K562 (cell line): ENCODE measurements around the gene TCAP. TPM values are rescaled to one million over a fixed set of nuclear protein-coding genes. Genes with fewer than 3 reads are reported as not detected.

Experiments
- BHLHE40 ChIP-seq: IDR thresholded peaks from 2 replicates; pipeline ENCODE4 v1.6.1; 2011; ENCODE audit warnings: low read length, improper control_type of control experiment
- CHCHD3 ChIP-seq: fragments of 250-450 bp; sonication (Bioruptor Pico); IDR thresholded peaks from 2 replicates; pipeline ENCODE4 v2.1.2; 2022; ENCODE audit warnings: mild to moderate bottlenecking
- ETS2 ChIP-seq: IDR thresholded peaks from 2 replicates; pipeline ENCODE4 v1.6.1; 2016; ENCODE audit warnings: borderline replicate concordance, missing genetic modification characterization, mild to moderate bottlenecking, moderate library complexity, missing compliant biosample characterization; ENCODE audit not compliant: poor library complexity, severe bottlenecking
- FOXA1 ChIP-seq: fragments of 450-650 bp; IDR thresholded peaks from 2 replicates; pipeline ENCODE4 v1.6.1; 2016; ENCODE audit warnings: mild to moderate bottlenecking, borderline replicate concordance
- FOXJ3 ChIP-seq: sonication (generic); formaldehyde crosslinking; IDR thresholded peaks from 2 replicates; pipeline ENCODE4 v1.4.0; 2020; ENCODE audit warnings: mild to moderate bottlenecking, missing genetic modification reagents
- FOXP1 ChIP-seq: sonication (generic); formaldehyde crosslinking; IDR thresholded peaks from 2 replicates; pipeline ENCODE4 v1.8.0; 2022; ENCODE audit warnings: mild to moderate bottlenecking, missing genetic modification reagents
- NR0B1 ChIP-seq: fragments of 450-650 bp; IDR thresholded peaks from one replicate; pipeline ENCODE4 v1.6.1; 2018; ENCODE audit warnings: mild to moderate bottlenecking, moderate library complexity; ENCODE audit not compliant: partially characterized antibody
- POLR2AphosphoS5 ChIP-seq: IDR thresholded peaks from 2 replicates; pipeline ENCODE4 v1.6.1; 2011; ENCODE audit warnings: mild to moderate bottlenecking, low read depth, low read length, moderate library complexity; ENCODE audit not compliant: control insufficient read depth, insufficient read depth
- RCOR1 ChIP-seq, 2 experiments: IDR thresholded peaks; 2 replicates each; pipeline ENCODE4 v1.6.1; 2012; ENCODE audit warnings: low read depth in 2 of 2, low read length in 2 of 2, borderline replicate concordance in 1 of 2, improper control_type of control experiment in 1 of 2
- RERE ChIP-seq: sonication (generic); formaldehyde crosslinking; IDR thresholded peaks from 2 replicates; pipeline ENCODE4 v1.8.0; 2023; ENCODE audit warnings: missing genetic modification reagents, mild to moderate bottlenecking, borderline replicate concordance
- THRB ChIP-seq: fragments of 450-650 bp; formaldehyde crosslinking; conservative IDR thresholded peaks from 2 replicates; pipeline ENCODE4 v1.4.0; 2022; ENCODE audit warnings: mild to moderate bottlenecking, missing genetic modification characterization
- TSHZ1 ChIP-seq: fragments of 250-450 bp; sonication (Bioruptor Pico); IDR thresholded peaks from 2 replicates; pipeline ENCODE4 v1.4.0; 2020; ENCODE audit warnings: mild to moderate bottlenecking, moderate library complexity
- ZBTB7A ChIP-seq: IDR thresholded peaks from 2 replicates; pipeline ENCODE4 v1.6.1; 2011; ENCODE audit warnings: low read depth, mild to moderate bottlenecking, low read length, moderate library complexity, borderline replicate concordance; ENCODE audit not compliant: control insufficient read depth
- ZNF121 ChIP-seq: sonication (generic); formaldehyde crosslinking; conservative IDR thresholded peaks from 2 replicates; pipeline ENCODE4 v1.8.0; 2022; ENCODE audit warnings: missing genetic modification reagents
- ZNF174 ChIP-seq: fragments of 250-450 bp; sonication (Bioruptor Pico); IDR thresholded peaks from 2 replicates; pipeline ENCODE4 v1.4.0; 2020; ENCODE audit warnings: mild to moderate bottlenecking
- ZNF583 ChIP-seq: fragments of 250-450 bp; sonication (Bioruptor Pico); IDR thresholded peaks from 2 replicates; pipeline ENCODE4 v1.4.0; 2020
- polyA plus RNA-seq, 8 experiments: library from polyadenylated mRNA; depleted of rRNA in 4 of 8; stranded (reverse) in 5 of 8; unstranded in 3 of 8; fragments of >200 nt; fragmentation: Nextera tagmentation in 2 of 8; fragmentation: Illumina TruSeq in 1 of 8; extraction: Ambion mirVana in 2 of 8; extraction: Trizol in 1 of 8; gene quantifications; 2 replicates each; pipeline versions ENCODE4 v1.2.1 to v1.2.3, GENCODE V29; 2011 to 2014; ENCODE audit warnings: inconsistent platforms in 1 of 8, missing spikeins in 1 of 8
- total RNA-seq, 7 experiments: library from RNA; depleted of rRNA in 6 of 7; stranded (reverse); fragments of >200 nt in 6 of 7; fragmentation: Illumina TruSeq in 2 of 7; extraction: Trizol in 2 of 7; gene quantifications; 2 replicates each; pipeline versions ENCODE4 v1.2.1 to v1.2.3, GENCODE V29; 2011 to 2021; ENCODE audit warnings: low replicate concordance in 1 of 7

Gene TCAP
- total and polyA plus RNA-seq, 9 of the 15 experiments (the other 6 are each of a cell fraction or from before 2014, with no cell fraction given): 0.33 to 1.4 (median 0.82) TPM; not detected in 2

- TF ChIP-seq RERE (CRISPR knock-in tag) (no peak), FOXA1 (no peak), FOXJ3 (CRISPR knock-in tag) (no peak), RCOR1 (IDR thresholded peaks at IDR 0.05; ENCODE audit: borderline replicate concordance in 1 of 2, low read depth in 2 of 2, low read length in 2 of 2) (peak in 1 of 2 experiments; percentile 67; a peak in 1 of 4 replicates), ETS2 (tag) (no peak), TSHZ1 (CRISPR knock-in tag) (no peak), FOXP1 (CRISPR knock-in tag) (no peak), ZNF174 (CRISPR knock-in tag) (no peak), ZBTB7A (no peak), NR0B1 (no peak), THRB (no peak), CHCHD3 (no peak), ZNF121 (no peak), BHLHE40 (peak; percentile 47; the same call in 1 of the 2 replicates), ZNF583 (CRISPR knock-in tag) (no peak), POLR2AphosphoS5 (peak; percentile 84)
These were observed 18.3 kb downstream of the TCAP start (continued) for GRCh38 chr17:39683295-39683939.
